ENCODE results near the gene IMMP2L. TPM values are rescaled to one million over a fixed set of nuclear protein-coding genes. Genes with fewer than 3 reads are reported as not detected.

Gene IMMP2L
- total and polyA plus RNA-seq, 2 of the 13 experiments (the other 11 are each of a cell fraction or from before 2014, with no cell fraction given): 7.8 to 16.9 TPM

GRCh38 chr7:111537134-111537533 is 25.2 kb downstream of the IMMP2L start:
- Histone ChIP-seq H3K4me1 (ENCODE audit: insufficient read depth, low read length) (peaks cover 9% of the 10 kb centered on the region; the same call in 1 of the 2 replicates), H4K20me1 (ENCODE audit: insufficient read depth, low read length) (no peaks in the 10 kb centered on the region), H3K27me3 (ENCODE audit: control insufficient read depth in 1 of 2, insufficient read depth in 2 of 2, low read length in 2 of 2) (no peaks in the 10 kb centered on the region), H3K36me3 (replicated peaks in 1 of 2; ENCODE audit: control insufficient read depth in 1 of 2, insufficient read depth in 2 of 2, low read length in 2 of 2) (no peaks in the 10 kb centered on the region), H3K4me2 (ENCODE audit: low read depth, low read length) (no peak overlapping the region), H3K4me3 (replicated peaks in 1 of 3; ENCODE audit: insufficient read depth in 1 of 3, low read depth in 2 of 3, low read length in 3 of 3) (no peak overlapping the region), H2AFZ (ENCODE audit: low read length) (no peak overlapping the region), H3K27ac (ENCODE audit: extremely low read length, insufficient read depth, low read length) (no peak overlapping the region), H3K79me2 (ENCODE audit: insufficient read depth, low read length) (no peaks in the 10 kb centered on the region), H3K9ac (ENCODE audit: insufficient read depth, low read depth, low read length) (no peak overlapping the region), H3K9me3 (ENCODE audit: low read length) (no peaks in the 10 kb centered on the region)
- intact Hi-C loops (cut with micrococcal nuclease; ENCODE audit: unreplicated experiment): no loop called here
- BruUV-seq (replicated peaks): no TSS peak
- in situ Hi-C loops (cut with HindIII; ENCODE audit: extremely low pct_ligation_motif_present, low pct_unique_long_range_greater_than_20kb): no loop called here
- DNase-seq (ENCODE audit: low spot score) (no peak), ATAC-seq (no peak), FAIRE-seq (no peak)
- CTCF ChIA-PET (ENCODE audit: low intra/inter-chr PET ratio, low total read pairs): no interaction called here
- POLR2A ChIA-PET: no interaction called here
- WGBS (ENCODE audit: low lambda C conversion rate): 57% methylated on average over 1 of the region's 1 CpG
- TF ChIP-seq AKNA (CRISPR knock-in tag; IDR thresholded peaks at IDR 0.05; ENCODE audit: borderline replicate concordance) (no peak), ZNF333 (CRISPR knock-in tag; IDR thresholded peaks at IDR 0.05; ENCODE audit: borderline replicate concordance) (no peak), ZC3H13 (CRISPR knock-in tag; IDR thresholded peaks at IDR 0.05) (no peak), EHMT2 (IDR thresholded peaks at IDR 0.05; ENCODE audit: borderline replicate concordance, low read depth, low read length) (no peak), HINFP (CRISPR knock-in tag; IDR thresholded peaks at IDR 0.05; ENCODE audit: low read depth) (no peak), NPAS2 (CRISPR knock-in tag; IDR thresholded peaks at IDR 0.05; ENCODE audit: borderline replicate concordance) (no peak), ZNF180 (CRISPR knock-in tag; IDR thresholded peaks at IDR 0.05; ENCODE audit: borderline replicate concordance, low read depth) (no peak), TGIF2 (CRISPR knock-in tag; IDR thresholded peaks at IDR 0.05) (no peak)
- TF ChIP-seq, protein P1, sequence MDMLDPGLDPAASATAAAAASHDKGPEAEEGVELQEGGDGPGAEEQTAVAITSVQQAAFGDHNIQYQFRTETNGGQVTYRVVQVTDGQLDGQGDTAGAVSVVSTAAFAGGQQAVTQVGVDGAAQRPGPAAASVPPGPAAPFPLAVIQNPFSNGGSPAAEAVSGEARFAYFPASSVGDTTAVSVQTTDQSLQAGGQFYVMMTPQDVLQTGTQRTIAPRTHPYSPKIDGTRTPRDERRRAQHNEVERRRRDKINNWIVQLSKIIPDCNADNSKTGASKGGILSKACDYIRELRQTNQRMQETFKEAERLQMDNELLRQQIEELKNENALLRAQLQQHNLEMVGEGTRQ (IDR thresholded peaks at IDR 0.05; ENCODE audit: low read depth, low read length): no peak
- TF ChIP-seq, protein P1 (CRISPR knock-in tag; IDR thresholded peaks at IDR 0.05; ENCODE audit: borderline replicate concordance): no peak
- TF ChIP-seq, protein P2, sequence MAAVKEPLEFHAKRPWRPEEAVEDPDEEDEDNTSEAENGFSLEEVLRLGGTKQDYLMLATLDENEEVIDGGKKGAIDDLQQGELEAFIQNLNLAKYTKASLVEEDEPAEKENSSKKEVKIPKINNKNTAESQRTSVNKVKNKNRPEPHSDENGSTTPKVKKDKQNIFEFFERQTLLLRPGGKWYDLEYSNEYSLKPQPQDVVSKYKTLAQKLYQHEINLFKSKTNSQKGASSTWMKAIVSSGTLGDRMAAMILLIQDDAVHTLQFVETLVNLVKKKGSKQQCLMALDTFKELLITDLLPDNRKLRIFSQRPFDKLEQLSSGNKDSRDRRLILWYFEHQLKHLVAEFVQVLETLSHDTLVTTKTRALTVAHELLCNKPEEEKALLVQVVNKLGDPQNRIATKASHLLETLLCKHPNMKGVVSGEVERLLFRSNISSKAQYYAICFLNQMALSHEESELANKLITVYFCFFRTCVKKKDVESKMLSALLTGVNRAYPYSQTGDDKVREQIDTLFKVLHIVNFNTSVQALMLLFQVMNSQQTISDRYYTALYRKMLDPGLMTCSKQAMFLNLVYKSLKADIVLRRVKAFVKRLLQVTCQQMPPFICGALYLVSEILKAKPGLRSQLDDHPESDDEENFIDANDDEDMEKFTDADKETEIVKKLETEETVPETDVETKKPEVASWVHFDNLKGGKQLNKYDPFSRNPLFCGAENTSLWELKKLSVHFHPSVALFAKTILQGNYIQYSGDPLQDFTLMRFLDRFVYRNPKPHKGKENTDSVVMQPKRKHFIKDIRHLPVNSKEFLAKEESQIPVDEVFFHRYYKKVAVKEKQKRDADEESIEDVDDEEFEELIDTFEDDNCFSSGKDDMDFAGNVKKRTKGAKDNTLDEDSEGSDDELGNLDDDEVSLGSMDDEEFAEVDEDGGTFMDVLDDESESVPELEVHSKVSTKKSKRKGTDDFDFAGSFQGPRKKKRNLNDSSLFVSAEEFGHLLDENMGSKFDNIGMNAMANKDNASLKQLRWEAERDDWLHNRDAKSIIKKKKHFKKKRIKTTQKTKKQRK (IDR thresholded peaks at IDR 0.05; ENCODE audit: low read length): no peak

Measured in HepG2 (cell line).